OCI-LY1 (cell line): ENCODE data around the gene TEDC2.

Source experiments
- CTCF ChIP-seq: fragments of 200-600 bp; sonication (generic), shearing (Covaris generic); IDR thresholded peaks from 2 replicates; pipeline ENCODE4 v1.5.1; 2017; ENCODE audit warnings: mild to moderate bottlenecking, antibody characterized with exemption, low read length, moderate library complexity, mixed read lengths
- EZH2 ChIP-seq: fragments of 200-600 bp; sonication (generic), shearing (Covaris generic); IDR thresholded peaks from 2 replicates; pipeline ENCODE4 v1.8.0; 2017; ENCODE audit warnings: borderline replicate concordance, mixed run types, mild to moderate bottlenecking, antibody characterized with exemption, low read length, moderate library complexity, mixed read lengths

GRCh38 chr16:2511996-2512734 is 52.3 kb downstream of the TEDC2 start:
- no peak for TF ChIP-seq CTCF
- TF ChIP-seq EZH2: no peak
